GM19193 (cell line): ENCODE data around the gene HMCES.

Experiments
- POLR2A ChIP-seq: IDR thresholded peaks from 4 replicates; pipeline ENCODE4 v1.6.1; 2011; ENCODE audit not compliant: insufficient read depth, insufficient read length; ENCODE audit errors: extremely low read depth

Gene HMCES

DNA sequence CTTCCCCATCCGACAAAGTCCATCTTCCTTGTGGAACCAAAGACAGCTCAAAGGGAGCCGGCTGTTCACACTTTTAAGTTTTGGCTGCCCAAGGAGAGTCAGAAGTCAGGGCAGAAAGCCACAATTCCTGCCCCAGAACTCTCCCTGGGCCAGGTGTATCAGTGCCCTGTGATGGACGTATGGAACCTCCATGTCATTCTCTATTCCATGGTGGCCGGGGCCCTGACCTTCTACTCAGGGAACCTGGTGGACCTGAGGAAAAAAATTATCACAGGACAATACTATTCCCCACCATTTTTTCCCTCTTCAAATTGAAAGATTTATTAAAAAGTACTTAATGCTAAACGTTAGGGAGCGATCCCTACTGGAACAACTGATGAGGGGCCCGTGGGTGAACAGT, 66.6 kb downstream of the HMCES start:
- TF ChIP-seq POLR2A = no peak

DNA sequence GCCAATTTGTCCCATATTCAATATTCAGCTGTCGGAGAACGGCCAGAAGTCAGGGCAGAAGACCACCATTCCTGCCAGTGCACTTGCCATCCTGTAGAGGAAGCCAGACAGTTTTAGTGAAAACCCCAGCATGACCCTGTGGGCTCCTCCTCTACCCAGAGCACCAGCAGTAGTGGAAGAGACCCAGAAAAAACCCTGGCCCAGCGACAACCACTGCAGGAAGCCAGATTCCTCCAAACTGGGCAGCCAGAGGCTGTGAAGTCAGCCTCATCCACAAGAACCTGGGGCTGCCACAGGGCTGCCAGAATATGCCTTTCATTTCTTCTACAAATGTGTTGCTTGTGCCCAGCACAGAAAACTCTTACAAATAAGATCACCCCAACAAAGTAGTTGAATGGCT, 67.3 kb downstream of the HMCES start:
- TF ChIP-seq POLR2A = no peak

DNA sequence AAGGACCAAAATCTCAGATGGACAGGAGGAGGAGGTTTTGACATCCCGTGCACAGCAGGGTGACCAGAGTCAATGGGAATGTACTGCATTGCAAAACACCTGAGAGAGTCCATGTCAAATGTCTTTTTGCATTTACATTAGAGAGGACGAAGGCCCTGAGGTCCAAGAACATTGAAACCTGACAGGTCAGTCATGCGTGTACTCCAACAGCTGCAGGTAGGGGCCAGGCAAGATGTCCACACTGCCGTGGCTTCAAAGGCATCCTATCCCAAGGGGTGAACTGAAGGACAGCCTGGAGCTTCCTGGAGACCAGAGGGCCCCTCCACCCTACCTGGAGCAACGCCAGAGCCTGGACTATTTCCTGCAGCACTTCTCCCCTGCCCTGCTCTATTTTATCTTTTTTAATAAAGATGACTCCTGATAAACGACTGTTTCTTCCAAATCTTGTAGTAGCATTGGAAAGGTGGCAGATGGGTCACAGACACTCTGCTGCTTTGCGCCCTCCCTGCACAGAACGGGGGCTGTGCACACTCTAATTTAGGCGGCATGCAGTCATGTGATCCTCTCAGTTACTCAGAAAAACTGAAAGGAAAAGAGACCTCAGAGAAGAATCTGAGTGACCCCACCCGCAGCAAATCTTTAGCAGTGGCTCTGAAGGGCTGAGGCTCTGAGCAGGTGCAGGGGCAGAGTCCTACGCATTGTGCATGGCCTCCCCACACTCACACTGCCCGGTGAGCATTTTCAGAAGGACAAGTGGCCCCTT, 68.2 kb downstream of the HMCES start:
- no peak for TF ChIP-seq POLR2A

DNA sequence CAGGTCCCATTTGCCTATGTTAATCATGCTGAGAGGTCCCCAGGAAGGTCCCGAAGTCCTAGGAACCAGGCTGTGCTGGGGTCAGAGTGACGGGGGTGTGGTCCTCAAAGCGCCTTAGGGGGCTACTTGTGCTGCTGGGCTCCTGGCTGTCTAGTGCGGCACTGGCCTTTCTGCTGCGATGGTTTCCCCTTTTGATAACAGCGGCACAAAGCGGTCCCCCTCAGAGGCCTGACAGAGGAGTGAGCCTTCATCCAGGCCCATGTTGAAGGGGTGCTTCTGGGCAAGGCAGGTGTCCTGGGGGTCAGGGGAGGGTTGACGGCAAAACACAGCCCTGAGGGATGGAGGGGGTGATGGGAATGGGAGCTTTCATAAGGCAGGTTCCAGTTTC, 68.8 kb downstream of the HMCES start:
- TF ChIP-seq POLR2A = no peak

DNA sequence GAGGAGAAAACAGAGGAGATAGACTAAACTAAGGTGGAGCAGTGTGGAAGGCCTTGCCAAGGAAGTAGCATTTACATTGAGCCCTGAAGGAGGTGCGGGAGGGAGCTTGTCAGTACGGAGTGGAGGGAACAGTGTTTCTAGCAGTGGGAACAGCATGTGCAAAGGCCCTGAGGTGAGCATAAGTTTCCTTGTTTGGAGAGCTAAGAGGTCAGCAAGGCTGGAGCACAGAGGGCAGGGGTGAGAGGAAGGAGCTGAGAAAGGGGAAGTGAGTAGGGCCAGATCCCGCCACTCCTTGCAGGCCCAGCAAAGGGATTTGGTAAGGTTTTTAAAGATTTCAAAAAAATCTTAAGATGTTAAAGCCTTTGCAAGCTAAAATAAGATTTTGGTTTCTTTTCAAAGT, 70.1 kb downstream of the HMCES start:
- TF ChIP-seq POLR2A = no peak

DNA sequence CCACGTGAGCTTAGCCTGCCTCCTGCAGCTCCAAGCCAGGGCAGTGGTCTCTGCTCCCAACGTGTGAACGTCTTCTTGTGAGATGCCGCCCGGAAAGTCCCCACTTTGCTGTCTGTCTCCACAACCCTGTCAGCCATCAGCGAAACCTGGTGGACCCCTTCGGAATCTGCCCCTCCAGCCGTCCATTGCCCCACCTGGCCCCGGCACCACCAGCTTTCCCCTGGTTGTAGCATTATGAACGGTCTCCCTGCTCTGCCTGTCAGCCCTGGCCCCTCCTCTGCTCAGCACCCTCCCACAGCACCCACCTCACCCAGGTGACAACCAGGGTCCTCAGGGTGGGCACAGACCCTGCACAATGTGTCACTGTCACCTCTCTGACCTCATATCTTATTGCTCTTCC, 71.1 kb downstream of the HMCES start:
- TF ChIP-seq POLR2A = no peak

DNA sequence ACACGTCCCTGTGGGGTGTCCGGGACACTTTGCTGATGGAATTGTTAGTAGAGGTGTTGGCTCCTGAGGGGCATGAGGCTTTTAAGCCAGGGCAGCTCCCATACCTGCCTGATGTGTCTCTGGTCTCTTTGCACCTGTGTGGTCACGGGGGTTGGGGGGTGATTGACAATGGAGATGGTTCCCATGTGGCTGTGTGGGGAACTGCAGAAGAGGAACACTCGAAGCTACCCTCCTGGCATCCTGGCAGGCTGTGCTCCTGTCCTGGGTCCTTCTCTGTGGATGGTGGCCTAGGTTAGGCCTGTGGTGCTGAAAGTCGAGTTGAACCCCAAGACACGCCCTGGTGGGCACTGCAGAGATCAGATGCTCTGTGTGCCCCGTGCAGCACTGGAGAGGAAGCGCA, 73.4 kb downstream of the HMCES start:
- TF ChIP-seq POLR2A = no peak

DNA sequence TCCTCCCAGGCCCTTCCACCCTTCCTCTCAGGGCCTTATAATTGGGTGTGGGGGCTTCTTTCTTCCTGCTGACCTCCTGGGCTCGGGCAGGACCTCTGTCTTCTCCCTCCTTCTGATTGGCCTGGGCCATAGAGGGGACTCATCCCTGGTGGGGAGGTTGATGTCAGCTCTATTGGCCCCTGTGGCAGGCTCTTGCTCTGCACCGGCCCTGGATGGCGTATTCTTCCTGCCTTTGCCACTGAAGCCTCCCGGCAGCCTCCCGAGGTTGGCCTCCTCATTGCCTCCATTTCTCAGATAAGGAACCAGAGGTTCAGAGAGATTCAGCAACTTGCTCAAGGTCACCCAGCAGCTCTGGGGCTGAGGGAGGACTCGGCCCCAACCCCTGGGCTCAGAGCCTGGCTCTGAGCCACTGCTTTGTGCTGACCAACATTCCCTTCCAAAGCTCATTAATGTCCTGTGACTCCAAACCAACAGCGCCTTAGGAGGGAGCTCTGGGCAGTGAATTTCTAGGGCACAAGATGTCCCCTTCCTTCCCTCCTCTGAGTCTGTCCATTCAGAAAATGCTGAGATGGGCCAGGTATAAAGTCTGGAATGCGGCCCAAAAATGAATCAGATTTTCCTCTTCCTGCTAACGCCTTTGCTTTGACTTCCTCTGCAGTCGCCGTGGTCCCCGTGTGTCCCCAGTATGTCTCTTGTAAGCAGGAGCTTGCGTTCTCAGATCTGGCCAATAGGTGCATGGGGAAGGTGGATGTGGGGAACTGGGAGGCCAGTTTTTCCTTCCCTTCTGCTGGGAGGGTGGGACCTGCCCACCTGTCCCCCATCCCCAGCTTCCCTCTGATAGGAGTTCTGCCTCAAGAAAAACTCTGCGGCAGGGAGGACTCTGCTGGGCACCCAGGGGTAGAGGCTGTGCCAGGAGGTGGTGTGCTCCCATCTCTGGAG, 74.2 kb downstream of the HMCES start:
- TF ChIP-seq POLR2A = no peak

DNA sequence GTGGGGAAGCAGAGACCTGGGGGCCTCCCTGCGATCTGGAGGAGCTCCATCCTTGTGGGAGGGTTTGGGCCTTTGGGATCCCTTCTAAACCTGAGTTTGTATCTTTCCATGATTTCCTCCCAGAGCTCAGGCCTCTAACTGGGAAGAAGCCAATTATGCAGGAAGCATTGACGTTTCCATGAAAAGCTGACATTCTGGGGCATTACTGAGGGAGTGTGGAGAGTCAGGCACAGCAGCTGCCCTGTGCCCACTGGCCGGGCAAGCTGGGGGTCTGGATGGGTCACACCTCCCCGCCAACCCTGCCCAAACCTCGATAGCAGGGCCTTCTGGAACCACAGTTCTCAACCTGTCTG, 74.9 kb downstream of the HMCES start:
- TF ChIP-seq POLR2A = no peak
